Renal cortex interstitium (tissue), 15 donors: Measurements from ENCODE around the gene SOX10. TPM values are rescaled to one million over a fixed set of nuclear protein-coding genes. Genes with fewer than 3 reads are reported as not detected.

ENCODE experiments used
- DNase-seq, 11 donors: peaks; one replicate each; pipeline ENCODE4 v3.0.0-alpha.2; 2013; ENCODE audit warnings: low read depth in 9 of 11, low spot score in 4 of 11; ENCODE audit errors: extremely low read depth in 1 of 11
- long read RNA-seq, 16 experiments: transcript quantifications; one replicate each; lab custom pipeline, GENCODE V29; 2026
- polyA plus RNA-seq, 3 donors: library from polyadenylated mRNA; unstranded; fragments of 120-200 nt; gene quantifications; one replicate each; pipeline ENCODE4 v1.2.1, GENCODE V29; 2013; ENCODE audit not compliant: insufficient read length in 3 of 3

Gene SOX10
- polyA plus RNA-seq = 1 to 10 TPM in 1 of 3 donors, under 1 TPM in 2; 0.70 to 1.3 (median 0.79) TPM
- long read RNA-seq, donor 1 = 0 reads
- long read RNA-seq, donor 2 = 0 reads
- long read RNA-seq, donor 3 = 0 reads
- long read RNA-seq, donor 4 = 0 reads
- long read RNA-seq, donor 5 = 0 reads
- long read RNA-seq, donor 6, partial matches to known transcripts = 0 of 1 reads
- long read RNA-seq, donor 6, other reads (novel, unspliced or antisense) = 0 of 1 reads
- long read RNA-seq, donor 7 = 0 reads
- long read RNA-seq, donor 8 = 0 reads
- long read RNA-seq, donor 9, partial matches to known transcripts = 0 of 1 reads
- long read RNA-seq, donor 9, other reads (novel, unspliced or antisense) = 0 of 1 reads
- long read RNA-seq, donor 10 = 0 reads
- long read RNA-seq, donor 11 = 0 reads
- long read RNA-seq, donor 12 = 0 reads
- long read RNA-seq, donor 13 = 0 reads
- long read RNA-seq, donor 14, partial matches to known transcripts = 0 of 2 reads
- long read RNA-seq, donor 14, other reads (novel, unspliced or antisense) = 0 of 2 reads
- long read RNA-seq, donor 15 = 0 reads
- long read RNA-seq, donor 16 = 0 reads

GRCh38 chr22:37983860-37984791 is at the start of gene SOX10:
SOX10 (minus strand) TSS chr22:37984555; CDS start chr22:37983784, 771 bp downstream.
- no peak for DNase-seq

GRCh38 chr22:38033522-38034277 is 49.3 kb upstream of the SOX10 start:
- no peak for DNase-seq

- no peak for DNase-seq
Measured at GRCh38 chr22:38032681-38033521, 48.5 kb upstream of the SOX10 start.

- no peak for DNase-seq
Measured at GRCh38 chr22:38031491-38031890, 47.1 kb upstream of the SOX10 start.

- DNase-seq = no peak
Measured at GRCh38 chr22:38030311-38031133, 46.2 kb upstream of the SOX10 start.

- DNase-seq = no peak
Measured at GRCh38 chr22:38029901-38030300, 45.5 kb upstream of the SOX10 start.

- DNase-seq = no peak
Measured at GRCh38 chr22:38029370-38029769, 45.0 kb upstream of the SOX10 start.

GRCh38 chr22:38028344-38029130 is 44.2 kb upstream of the SOX10 start:
- no peak for DNase-seq

- DNase-seq = no peak
Measured at GRCh38 chr22:38027487-38027886, 43.1 kb upstream of the SOX10 start.

- no peak for DNase-seq
Measured at GRCh38 chr22:38026130-38027111, 42.1 kb upstream of the SOX10 start.

- DNase-seq = no peak
Measured at GRCh38 chr22:38025514-38025913, 41.2 kb upstream of the SOX10 start.

GRCh38 chr22:38023045-38023444 is 38.7 kb upstream of the SOX10 start:
- no peak for DNase-seq

- no peak for DNase-seq
Measured at GRCh38 chr22:38021206-38021605, 36.9 kb upstream of the SOX10 start.

- DNase-seq = no peak
Measured at GRCh38 chr22:38018938-38019827, 34.8 kb upstream of the SOX10 start.
